Activated CD8-positive, alpha-beta T cell treated with anti-CD3 and anti-CD28 coated beads, Interleukin-2, amount 10 ng/mL, durations not matched to agents 7 days and 5 days (primary cell): Measurements from ENCODE around the gene MX2. TPM values are rescaled to one million over a fixed set of nuclear protein-coding genes. Genes with fewer than 3 reads are reported as not detected.

Experiments
- ATAC-seq: fragments of 150-1000 bp; cut with Tn5 transposase; one replicate; pipeline ENCODE4 v1.10.0; 2021; ENCODE audit warnings: moderate library complexity
- CTCF ChIA-PET: fragments of 350-600 bp; sonication (Branson Sonifier 250); formaldehyde crosslinking; loops from one replicate; lab custom pipeline; 2021; ENCODE audit warnings: antibody characterized with exemption; lab: Charles Lee
- POLR2A ChIA-PET: fragments of 350-600 bp; sonication (Branson Sonifier 250); formaldehyde crosslinking; loops from one replicate; lab custom pipeline; 2021; ENCODE audit warnings: antibody characterized with exemption; lab: Charles Lee
- DNase-seq: peaks from one replicate; pipeline ENCODE4 v3.0.0-alpha.2; 2020
- H3K27ac Mint-ChIP-seq: one replicate; pipeline ENCODE4 v1.8.0; 2021; ENCODE audit warnings: mild to moderate bottlenecking, mixed read lengths
- H3K27me3 Mint-ChIP-seq: one replicate; pipeline ENCODE4 v1.8.0; 2021; ENCODE audit warnings: low read depth, mixed read lengths
- H3K36me3 Mint-ChIP-seq: one replicate; pipeline ENCODE4 v1.8.0; 2021; ENCODE audit warnings: low read depth, mixed read lengths
- H3K4me1 Mint-ChIP-seq: one replicate; pipeline ENCODE4 v1.8.0; 2021; ENCODE audit warnings: low read depth, mixed read lengths
- H3K4me3 Mint-ChIP-seq: one replicate; pipeline ENCODE4 v1.8.0; 2021; ENCODE audit warnings: mild to moderate bottlenecking, mixed read lengths
- H3K9me3 Mint-ChIP-seq: one replicate; pipeline ENCODE4 v1.8.0; 2022; ENCODE audit warnings: mixed read lengths; ENCODE audit not compliant: insufficient read depth
- total RNA-seq, 2 experiments: library from RNA; stranded (reverse); gene quantifications; one replicate each; pipeline ENCODE4 v1.2.3, GENCODE V29; 2021

The MX2 gene
- total RNA-seq, 2 experiments from 2014 or later, result 56.0 to 58.6 TPM

GRCh38 chr21:41344146-41344545 lies 17.7 kb upstream of the MX2 start:
- no peak overlapping the region for H3K4me3 Mint-ChIP-seq
- H3K4me1 Mint-ChIP-seq, result peaks cover 2% of the 10 kb centered on the region
- ATAC-seq (no peak), DNase-seq (no peak)
- H3K27ac Mint-ChIP-seq, result no peak overlapping the region
- no peaks in the 10 kb centered on the region for H3K9me3 Mint-ChIP-seq
- peaks cover 32% of the 10 kb centered on the region for H3K27me3 Mint-ChIP-seq
- H3K36me3 Mint-ChIP-seq, result no peaks in the 10 kb centered on the region
- ChIA-PET CTCF (no interaction called here), POLR2A (interaction anchor here (1.2 kb wide), 1 partner anchor 10 kb away, joined by 3 read pairs; no protein-coding TSS in a partner anchor)

GRCh38 chr21:41345356-41345755 lies 16.5 kb upstream of the MX2 start:
- Mint-ChIP-seq H3K36me3 (no peaks in the 10 kb centered on the region), H3K27ac (no peak overlapping the region), H3K4me3 (no peak overlapping the region), H3K27me3 (peaks cover 31% of the 10 kb centered on the region), H3K9me3 (no peaks in the 10 kb centered on the region), H3K4me1 (peaks cover 2% of the 10 kb centered on the region)
- ATAC-seq, result no peak
- no peak for DNase-seq
- ChIA-PET POLR2A (no interaction called here), CTCF (no interaction called here)

GRCh38 chr21:41345934-41346685 lies 15.7 kb upstream of the MX2 start:
- POLR2A ChIA-PET, result no interaction called here
- Mint-ChIP-seq H3K36me3 (no peaks in the 10 kb centered on the region), H3K27ac (no peak overlapping the region), H3K4me1 (peaks cover 2% of the 10 kb centered on the region), H3K27me3 (peaks cover 31% of the 10 kb centered on the region), H3K9me3 (no peaks in the 10 kb centered on the region), H3K4me3 (no peak overlapping the region)
- CTCF ChIA-PET, result no interaction called here
- DNase-seq (no peak), ATAC-seq (no peak)

GRCh38 chr21:41346758-41347157 lies 15.1 kb upstream of the MX2 start:
- Mint-ChIP-seq H3K4me3 (no peak overlapping the region), H3K27ac (no peak overlapping the region), H3K36me3 (no peaks in the 10 kb centered on the region), H3K27me3 (peaks cover 25% of the 10 kb centered on the region), H3K9me3 (no peaks in the 10 kb centered on the region), H3K4me1 (peaks cover 2% of the 10 kb centered on the region)
- DNase-seq (no peak), ATAC-seq (no peak)
- ChIA-PET POLR2A (no interaction called here), CTCF (no interaction called here)

GRCh38 chr21:41348434-41348833 lies 13.4 kb upstream of the MX2 start:
- Mint-ChIP-seq H3K27ac (no peak overlapping the region), H3K27me3 (peaks cover 19% of the 10 kb centered on the region), H3K4me1 (peaks cover 2% of the 10 kb centered on the region), H3K9me3 (no peaks in the 10 kb centered on the region), H3K36me3 (no peaks in the 10 kb centered on the region), H3K4me3 (no peak overlapping the region)
- DNase-seq (no peak), ATAC-seq (no peak)
- POLR2A ChIA-PET, result interaction anchor here (0.5 to 1.2 kb wide), 2 partner anchors 13 to 17 kb away, joined by 3 to 5 read pairs; partner anchors contain the start of gene MX2
- CTCF ChIA-PET, result no interaction called here

GRCh38 chr21:41349126-41349525 lies 12.7 kb upstream of the MX2 start:
- ChIA-PET CTCF (no interaction called here), POLR2A (interaction anchor here (1.2 kb wide), 1 partner anchor 13 kb away, joined by 5 read pairs; the partner anchor contains the start of gene MX2)
- no peak for ATAC-seq
- H3K9me3 Mint-ChIP-seq, result no peaks in the 10 kb centered on the region
- H3K36me3 Mint-ChIP-seq, result no peaks in the 10 kb centered on the region
- no peak overlapping the region for H3K4me3 Mint-ChIP-seq
- no peak overlapping the region for H3K27ac Mint-ChIP-seq
- DNase-seq, result no peak
- H3K27me3 Mint-ChIP-seq, result peaks cover 24% of the 10 kb centered on the region
- peaks cover 2% of the 10 kb centered on the region for H3K4me1 Mint-ChIP-seq

GRCh38 chr21:41349619-41350390 lies 12.0 kb upstream of the MX2 start:
- ChIA-PET POLR2A (interaction anchor here (1.2 kb wide), 1 partner anchor 12 kb away, joined by 5 read pairs; the partner anchor contains the start of gene MX2), CTCF (no interaction called here)
- no peaks in the 10 kb centered on the region for H3K9me3 Mint-ChIP-seq

GRCh38 chr21:41350436-41351155 lies 11.2 kb upstream of the MX2 start:
- POLR2A ChIA-PET, result no interaction called here
- no peak for DNase-seq
- peaks cover 27% of the 10 kb centered on the region for H3K27me3 Mint-ChIP-seq
- no peaks in the 10 kb centered on the region for H3K9me3 Mint-ChIP-seq
- ATAC-seq, result no peak
- H3K27ac Mint-ChIP-seq, result no peak overlapping the region
- no peak overlapping the region for H3K4me3 Mint-ChIP-seq
- no peaks in the 10 kb centered on the region for H3K36me3 Mint-ChIP-seq
- CTCF ChIA-PET, result no interaction called here
- peaks cover 8% of the 10 kb centered on the region for H3K4me1 Mint-ChIP-seq

More at GRCh38 chr21:41349619-41350390, 12.0 kb upstream of the MX2 start:
- Mint-ChIP-seq H3K27me3 (peaks cover 24% of the 10 kb centered on the region), H3K4me3 (no peak overlapping the region), H3K27ac (no peak overlapping the region), H3K36me3 (no peaks in the 10 kb centered on the region), H3K4me1 (peaks cover 7% of the 10 kb centered on the region)
- ATAC-seq (no peak), DNase-seq (no peak)

- Mint-ChIP-seq H3K36me3 (peaks cover 3% of the 10 kb centered on the region), H3K27ac (peak overlapping the region; percentile 50), H3K4me1 (peaks cover 46% of the 10 kb centered on the region), H3K4me3 (no peak overlapping the region), H3K27me3 (peaks cover 15% of the 10 kb centered on the region), H3K9me3 (no peaks in the 10 kb centered on the region)
- DNase-seq, result no peak
- no peak for ATAC-seq
- CTCF ChIA-PET, result interaction anchor here (0.6 to 3.4 kb wide), 2 partner anchors 65 to 74 kb away, joined by 3 to 13 read pairs; no protein-coding TSS in a partner anchor
- POLR2A ChIA-PET, result interaction anchor here (8.8 kb wide), 1 partner anchor 69 kb away, joined by 178 read pairs; the partner anchor contains the start of gene MX1
Measured at GRCh38 chr21:41357546-41357945, 4.3 kb upstream of the MX2 start.

- H3K27ac Mint-ChIP-seq, result peak overlapping the region; percentile 49
- ChIA-PET CTCF (interaction anchor here (3.4 kb wide), 1 partner anchor 75 kb away, joined by 13 read pairs; no protein-coding TSS in a partner anchor), POLR2A (interaction anchor here (4.7 to 8.8 kb wide), 2 partner anchors 12 to 68 kb away, joined by 33 to 178 read pairs; partner anchors contain the start of gene MX1)
Measured at GRCh38 chr21:41358193-41359166, 3.3 kb upstream of the MX2 start.

More at GRCh38 chr21:41358193-41359166, 3.3 kb upstream of the MX2 start:
- Mint-ChIP-seq H3K4me1 (peaks cover 53% of the 10 kb centered on the region), H3K36me3 (peaks cover 10% of the 10 kb centered on the region), H3K9me3 (no peaks in the 10 kb centered on the region), H3K4me3 (no peak overlapping the region), H3K27me3 (peaks cover 11% of the 10 kb centered on the region)
- DNase-seq (no peak), ATAC-seq (no peak)
